Skeletal muscle satellite cell (primary cell): ENCODE results near the gene WDFY2.

ENCODE experiments used
- H3K27me3 ChIP-seq: 2 replicates; pipeline ENCODE4 v1.7.0; 2013; ENCODE audit warnings: low read length; ENCODE audit not compliant: control insufficient read depth, insufficient read depth
- H3K36me3 ChIP-seq: 2 replicates; pipeline ENCODE4 v1.7.0; 2013; ENCODE audit warnings: mild to moderate bottlenecking, control low read depth, low read length; ENCODE audit not compliant: insufficient read depth
- H3K4me1 ChIP-seq: 2 replicates; pipeline ENCODE4 v1.7.0; 2013; ENCODE audit warnings: low read length; ENCODE audit not compliant: control insufficient read depth, insufficient read depth
- H3K4me2 ChIP-seq: 2 replicates; pipeline ENCODE4 v1.7.0; 2013; ENCODE audit warnings: mild to moderate bottlenecking, low read length
- H3K4me3 ChIP-seq: 2 replicates; pipeline ENCODE4 v1.7.0; 2013; ENCODE audit warnings: low read length
- H3K9ac ChIP-seq: 2 replicates; pipeline ENCODE4 v1.7.0; 2013; ENCODE audit warnings: mild to moderate bottlenecking, low read depth, low read length, moderate library complexity
- H3K9me3 ChIP-seq: replicated peaks from 2 replicates; pipeline ENCODE4 v1.7.0; 2013; ENCODE audit warnings: mild to moderate bottlenecking, control low read depth, low read length

WDFY2 gene

GRCh38 chr13:51737609-51738008, 153.3 kb downstream of the WDFY2 start:
- Histone ChIP-seq H3K4me3 (no peak overlapping the region), H3K9ac (no peak overlapping the region), H3K27me3 (no peaks in the 10 kb centered on the region), H3K36me3 (peaks cover 50% of the 10 kb centered on the region), H3K4me2 (no peak overlapping the region), H3K4me1 (peaks cover 36% of the 10 kb centered on the region), H3K9me3 (no peaks in the 10 kb centered on the region)

GRCh38 chr13:51738226-51738905, 154.1 kb downstream of the WDFY2 start:
- peaks cover 53% of the 10 kb centered on the region for H3K36me3 ChIP-seq
- H3K4me2 ChIP-seq: no peak overlapping the region
- H3K27me3 ChIP-seq: no peaks in the 10 kb centered on the region

GRCh38 chr13:51739027-51739764, 154.9 kb downstream of the WDFY2 start:
- H3K9ac ChIP-seq: no peak overlapping the region
- H3K4me3 ChIP-seq: no peak overlapping the region
- H3K36me3 ChIP-seq: peaks cover 62% of the 10 kb centered on the region
- H3K4me2 ChIP-seq: no peak overlapping the region
- no peaks in the 10 kb centered on the region for H3K27me3 ChIP-seq
- H3K4me1 ChIP-seq: peaks cover 32% of the 10 kb centered on the region
- H3K9me3 ChIP-seq: no peaks in the 10 kb centered on the region

More at GRCh38 chr13:51738226-51738905, 154.1 kb downstream of the WDFY2 start:
- Histone ChIP-seq H3K9ac (no peak overlapping the region), H3K4me1 (peaks cover 36% of the 10 kb centered on the region), H3K4me3 (no peak overlapping the region), H3K9me3 (no peaks in the 10 kb centered on the region)

GRCh38 chr13:51740698-51741097, 156.4 kb downstream of the WDFY2 start:
- Histone ChIP-seq H3K9ac (no peak overlapping the region), H3K36me3 (peaks cover 62% of the 10 kb centered on the region), H3K27me3 (no peaks in the 10 kb centered on the region), H3K4me3 (no peak overlapping the region), H3K4me2 (no peak overlapping the region), H3K9me3 (no peaks in the 10 kb centered on the region), H3K4me1 (peaks cover 23% of the 10 kb centered on the region)

GRCh38 chr13:51742031-51742430, 157.8 kb downstream of the WDFY2 start:
- peaks cover 23% of the 10 kb centered on the region for H3K4me1 ChIP-seq
- no peak overlapping the region for H3K9ac ChIP-seq
- H3K4me2 ChIP-seq: no peak overlapping the region
- no peaks in the 10 kb centered on the region for H3K9me3 ChIP-seq
- H3K27me3 ChIP-seq: no peaks in the 10 kb centered on the region
- H3K36me3 ChIP-seq: peaks cover 63% of the 10 kb centered on the region
- no peak overlapping the region for H3K4me3 ChIP-seq

- no peaks in the 10 kb centered on the region for H3K27me3 ChIP-seq
- H3K36me3 ChIP-seq: peaks cover 67% of the 10 kb centered on the region
- no peak overlapping the region for H3K4me3 ChIP-seq
- H3K9me3 ChIP-seq: peaks cover 2% of the 10 kb centered on the region
- H3K9ac ChIP-seq: no peak overlapping the region
- H3K4me2 ChIP-seq: no peak overlapping the region
- H3K4me1 ChIP-seq: peaks cover 23% of the 10 kb centered on the region
Measured at GRCh38 chr13:51742611-51743010, 158.3 kb downstream of the WDFY2 start.

GRCh38 chr13:51745243-51745642, 161.0 kb downstream of the WDFY2 start:
- H3K9me3 ChIP-seq: peaks cover 10% of the 10 kb centered on the region
- H3K4me1 ChIP-seq: peaks cover 8% of the 10 kb centered on the region
- peaks cover 61% of the 10 kb centered on the region for H3K36me3 ChIP-seq
- H3K4me3 ChIP-seq: no peak overlapping the region
- no peak overlapping the region for H3K4me2 ChIP-seq
- no peaks in the 10 kb centered on the region for H3K27me3 ChIP-seq
- H3K9ac ChIP-seq: no peak overlapping the region

GRCh38 chr13:51746802-51747201, 162.5 kb downstream of the WDFY2 start:
- H3K36me3 ChIP-seq: peaks cover 62% of the 10 kb centered on the region
- peaks cover 10% of the 10 kb centered on the region for H3K9me3 ChIP-seq
- H3K9ac ChIP-seq: no peak overlapping the region
- no peaks in the 10 kb centered on the region for H3K4me1 ChIP-seq
- no peak overlapping the region for H3K4me3 ChIP-seq
- H3K27me3 ChIP-seq: no peaks in the 10 kb centered on the region
- H3K4me2 ChIP-seq: no peak overlapping the region

- Histone ChIP-seq H3K27me3 (no peaks in the 10 kb centered on the region), H3K9ac (no peak overlapping the region), H3K4me2 (no peak overlapping the region), H3K36me3 (peaks cover 65% of the 10 kb centered on the region), H3K9me3 (peaks cover 10% of the 10 kb centered on the region), H3K4me3 (no peak overlapping the region), H3K4me1 (no peaks in the 10 kb centered on the region)
Measured at GRCh38 chr13:51747438-51748434, 163.5 kb downstream of the WDFY2 start.

GRCh38 chr13:51756651-51757050, 172.4 kb downstream of the WDFY2 start:
- Histone ChIP-seq H3K4me1 (peaks cover 2% of the 10 kb centered on the region), H3K36me3 (peaks cover 88% of the 10 kb centered on the region), H3K27me3 (no peaks in the 10 kb centered on the region), H3K4me2 (no peak overlapping the region), H3K9me3 (no peaks in the 10 kb centered on the region), H3K4me3 (no peak overlapping the region), H3K9ac (no peak overlapping the region)

GRCh38 chr13:51758691-51759090, 174.4 kb downstream of the WDFY2 start:
- no peak overlapping the region for H3K4me2 ChIP-seq
- no peak overlapping the region for H3K4me3 ChIP-seq
- no peaks in the 10 kb centered on the region for H3K9me3 ChIP-seq
- H3K4me1 ChIP-seq: peaks cover 4% of the 10 kb centered on the region
- H3K9ac ChIP-seq: no peak overlapping the region
- H3K36me3 ChIP-seq: peaks cover 84% of the 10 kb centered on the region
- H3K27me3 ChIP-seq: no peaks in the 10 kb centered on the region
